Measurements from ENCODE around the gene ZNF611.
"Not testable (repeated sequence)": the region's sequence is repeated elsewhere in the genome, so short reads cannot be mapped to it uniquely, and the experiment has no call there.

ZNF611 gene

GRCh38 chr19:52695996-52696395 is 38.8 kb downstream of the ZNF611 start:
- no peak for TF ChIP-seq POLR2A (IDR thresholded peaks at IDR 0.05; ENCODE audit: low read depth, low read length)
- FAIRE-seq (no peak), DNase-seq (ENCODE audit: insufficient read length, low spot score) (no peak)

DNA sequence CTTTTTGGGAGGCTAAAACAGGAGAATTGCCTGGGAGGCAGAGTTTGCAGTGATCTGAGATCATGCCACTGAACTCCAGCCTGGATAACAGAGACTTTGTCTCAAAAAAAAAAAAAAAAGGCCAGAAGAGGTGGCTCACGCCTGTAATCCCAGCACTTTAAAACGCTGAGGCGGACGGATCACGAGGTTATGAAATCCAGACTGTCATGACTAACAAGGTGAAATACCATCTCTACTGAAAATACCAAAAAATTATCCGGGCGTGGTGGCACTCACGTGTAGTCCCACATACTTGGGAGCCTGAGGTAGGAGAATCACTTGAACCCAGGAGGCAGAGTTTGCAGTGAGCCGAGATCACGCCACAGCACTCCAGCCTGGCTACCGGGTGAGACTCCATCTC is 39.9 kb downstream of the ZNF611 start:
- FAIRE-seq (no peak), DNase-seq (ENCODE audit: insufficient read length, low spot score) (no peak)
- TF ChIP-seq POLR2A (IDR thresholded peaks at IDR 0.05; ENCODE audit: low read depth, low read length) = no peak

- not testable (repeated sequence) for FAIRE-seq; DNase-seq (ENCODE audit: insufficient read length, low spot score)
These were observed 40.6 kb downstream of the ZNF611 start for GRCh38 chr19:52694281-52694680.

DNA sequence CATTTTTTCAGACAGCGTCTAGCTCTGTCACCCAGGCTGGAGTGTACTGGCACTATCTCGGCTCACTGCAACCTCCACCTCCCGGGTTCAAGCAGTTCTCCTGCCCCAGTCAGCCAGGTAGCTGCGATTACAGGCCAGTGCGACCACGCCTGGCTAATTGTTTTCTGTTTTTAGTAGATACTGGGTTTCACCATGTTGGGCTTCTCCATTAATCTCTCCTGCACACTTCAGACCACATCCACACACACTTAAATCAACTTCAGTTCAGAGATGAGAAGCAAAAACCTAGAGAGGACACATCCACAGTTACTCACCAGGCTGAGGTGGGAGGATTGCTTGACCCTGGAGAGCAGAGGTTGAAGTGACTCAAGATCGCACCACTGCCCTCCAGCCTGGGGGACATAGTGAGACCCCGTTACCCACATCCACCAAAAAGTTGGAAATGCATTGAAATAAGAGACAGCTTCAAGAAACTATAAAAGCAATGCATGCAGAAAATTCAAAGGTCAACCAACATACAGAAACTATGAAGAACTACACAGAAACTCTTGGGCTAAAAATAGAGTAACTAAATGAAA is 42.3 kb downstream of the ZNF611 start:
- FAIRE-seq = no peak

DNA sequence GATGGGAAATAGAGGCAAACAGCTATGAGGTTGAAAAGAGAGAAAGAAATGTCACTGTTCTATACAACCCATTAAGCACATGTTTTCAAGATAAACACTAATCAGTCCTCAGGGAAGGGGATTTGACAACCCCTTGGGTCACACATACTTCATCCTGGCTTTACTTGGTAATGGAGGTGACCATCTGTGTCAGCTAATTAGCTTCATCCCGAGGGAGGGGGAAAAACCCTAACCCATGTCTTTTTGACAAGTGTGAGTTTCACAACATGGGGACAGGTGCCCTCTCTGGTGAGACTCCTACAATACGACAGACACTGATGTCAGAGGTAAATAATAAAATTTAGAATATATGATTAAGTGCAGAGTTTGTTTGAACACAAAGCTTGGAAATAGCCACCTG is 43.1 kb downstream of the ZNF611 start:
- FAIRE-seq = no peak
- no peak for DNase-seq (ENCODE audit: insufficient read length, low spot score)
- no peak for TF ChIP-seq POLR2A (IDR thresholded peaks at IDR 0.05; ENCODE audit: low read depth, low read length)

More for the DNA sequence above, 42.3 kb downstream of the ZNF611 start:
- TF ChIP-seq POLR2A (IDR thresholded peaks at IDR 0.05; ENCODE audit: low read depth, low read length) = no peak
- DNase-seq (ENCODE audit: insufficient read length, low spot score) = no peak

DNA sequence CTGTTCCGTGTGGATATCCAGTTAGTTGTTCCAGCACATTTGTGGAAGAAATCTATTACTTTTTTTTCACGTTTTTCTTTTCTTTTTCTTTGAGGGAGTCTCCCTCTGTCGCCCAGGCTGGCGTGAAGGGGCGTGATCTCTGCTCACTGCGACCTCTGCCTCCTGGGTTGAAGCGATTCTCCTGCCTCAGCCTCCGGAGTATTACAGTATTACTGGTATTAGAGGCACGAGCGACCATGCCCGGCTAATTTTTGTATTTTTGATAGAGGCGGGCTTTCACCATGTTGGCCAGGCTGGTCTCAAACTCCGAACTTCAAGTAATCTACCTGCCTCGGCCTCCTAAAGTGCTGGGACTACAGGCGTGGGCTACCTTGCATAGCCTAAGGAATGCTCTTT is 43.6 kb downstream of the ZNF611 start:
- DNase-seq (ENCODE audit: insufficient read length, low spot score) (no peak), FAIRE-seq (no peak)
- no peak for TF ChIP-seq POLR2A (IDR thresholded peaks at IDR 0.05; ENCODE audit: low read depth, low read length)

- FAIRE-seq = no peak
- peak; percentile 84 for TF ChIP-seq POLR2A (IDR thresholded peaks at IDR 0.05; ENCODE audit: low read depth, low read length)
- DNase-seq (ENCODE audit: insufficient read length, low spot score) = peak; percentile 79
These were observed 44.3 kb downstream of the ZNF611 start for GRCh38 chr19:52690369-52691214.

DNA sequence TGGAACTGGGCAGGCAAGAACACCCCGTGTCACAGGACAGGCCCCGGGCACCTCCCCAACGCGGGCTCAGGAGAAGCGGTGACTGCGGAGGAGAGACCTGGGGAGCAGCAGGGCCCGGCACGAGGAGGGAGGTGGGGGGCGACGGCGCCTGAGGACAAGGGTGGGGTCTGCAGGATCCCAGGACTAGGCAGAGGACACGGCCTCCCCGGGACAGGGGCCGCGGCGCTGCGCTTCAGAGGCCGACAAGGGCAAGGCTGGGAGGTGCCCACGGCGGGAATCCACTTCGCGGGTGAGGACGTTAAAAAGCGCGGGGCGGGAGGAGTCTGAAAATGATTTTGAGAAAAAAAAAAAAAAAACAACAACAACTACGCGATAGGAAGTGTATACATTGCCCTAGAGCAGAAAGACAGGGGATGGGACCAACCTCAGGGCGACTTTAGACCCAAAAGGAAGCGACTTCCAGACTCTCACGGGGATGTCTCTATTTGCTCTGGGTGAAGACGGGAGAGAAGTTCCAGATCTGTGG is 44.9 kb downstream of the ZNF611 start:
- DNase-seq (ENCODE audit: insufficient read length, low spot score) (no peak), FAIRE-seq (no peak)
- TF ChIP-seq POLR2A (IDR thresholded peaks at IDR 0.05; ENCODE audit: low read depth, low read length) = peak; percentile 17; the same call in 1 of the 2 replicates

DNA sequence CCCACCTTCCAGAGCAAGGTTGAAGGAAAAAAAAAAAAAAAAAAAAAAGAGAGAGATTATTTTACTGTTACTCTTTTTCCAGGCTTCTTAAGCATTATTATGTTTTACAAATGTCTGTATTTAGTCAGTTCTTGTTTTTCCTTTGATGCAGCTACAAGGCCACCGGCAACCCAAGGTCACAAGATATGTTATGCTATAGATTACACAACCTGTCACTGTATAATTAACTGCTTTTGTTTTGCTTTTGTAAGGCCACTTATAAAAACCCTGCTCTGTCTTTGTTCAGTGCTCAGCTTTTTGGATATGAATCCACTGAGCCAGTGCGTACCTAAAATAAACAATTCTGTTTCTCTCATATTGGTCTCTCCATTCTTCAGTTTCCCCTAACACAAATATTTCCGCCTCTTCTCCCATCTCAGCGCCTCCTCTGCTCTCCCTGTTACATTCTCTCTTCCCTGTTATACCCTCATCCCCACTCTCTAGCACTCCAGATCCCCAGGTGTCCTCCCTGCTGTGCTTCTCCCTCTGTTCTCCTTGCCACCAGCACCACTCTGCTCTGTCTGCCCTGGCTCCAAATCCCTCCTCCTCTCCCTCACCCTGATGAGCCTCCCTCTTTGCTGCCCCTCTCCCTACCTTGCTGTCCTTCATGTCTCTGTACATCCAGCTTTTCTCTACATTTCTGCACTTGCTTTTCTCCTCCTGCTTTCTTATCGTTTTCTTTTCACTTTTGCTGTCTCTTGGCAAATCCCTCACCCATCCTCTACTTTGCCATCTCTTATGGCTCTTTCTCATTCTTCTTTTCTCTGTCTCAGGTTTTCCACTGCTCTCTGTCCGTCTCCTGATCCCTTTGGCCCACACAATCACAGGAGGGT is 45.7 kb downstream of the ZNF611 start:
- not testable (repeated sequence) for FAIRE-seq; DNase-seq (ENCODE audit: insufficient read length, low spot score)

GRCh38 chr19:52688335-52688734 is 46.5 kb downstream of the ZNF611 start:
- FAIRE-seq = no peak
- DNase-seq (ENCODE audit: insufficient read length, low spot score) = no peak
- no peak for TF ChIP-seq POLR2A (IDR thresholded peaks at IDR 0.05; ENCODE audit: low read depth, low read length)

GRCh38 chr19:52687684-52688083 is 47.2 kb downstream of the ZNF611 start:
- TF ChIP-seq POLR2A (IDR thresholded peaks at IDR 0.05; ENCODE audit: low read depth, low read length) = no peak
- DNase-seq (ENCODE audit: insufficient read length, low spot score) (no peak), FAIRE-seq (no peak)

GRCh38 chr19:52685811-52686210 is 49.0 kb downstream of the ZNF611 start:
- no peak for DNase-seq (ENCODE audit: insufficient read length, low spot score)
- no peak for FAIRE-seq
- TF ChIP-seq POLR2A (IDR thresholded peaks at IDR 0.05; ENCODE audit: low read depth, low read length) = no peak

DNA sequence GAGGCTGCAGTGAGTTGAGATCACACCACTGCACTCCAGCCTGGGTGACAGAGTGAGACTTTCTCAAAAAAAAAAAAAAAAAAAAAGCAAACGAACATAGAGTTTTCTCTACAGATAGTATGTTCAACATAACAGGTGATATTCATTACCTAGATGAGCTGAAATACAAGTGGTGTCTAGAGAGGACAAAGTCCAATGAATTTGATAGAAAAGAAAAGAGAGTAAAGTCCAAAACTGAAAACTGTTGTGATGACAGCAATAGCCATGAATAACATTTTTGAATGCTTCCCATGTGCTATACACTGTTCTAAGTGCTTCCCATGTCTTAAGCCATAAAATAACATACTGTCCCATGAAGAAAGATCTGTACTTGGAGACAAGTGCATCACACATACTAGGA is 53.6 kb downstream of the ZNF611 start:
- not testable (repeated sequence) for DNase-seq (ENCODE audit: insufficient read length, low spot score); FAIRE-seq

GRCh38 chr19:52679598-52679997 is 55.2 kb downstream of the ZNF611 start:
- no peak for DNase-seq (ENCODE audit: insufficient read length, low spot score)
- no peak for FAIRE-seq
- TF ChIP-seq POLR2A (IDR thresholded peaks at IDR 0.05; ENCODE audit: low read depth, low read length) = no peak

- not testable (repeated sequence) for FAIRE-seq; DNase-seq (ENCODE audit: insufficient read length, low spot score)
These were observed 59.6 kb downstream of the ZNF611 start for GRCh38 chr19:52675239-52675638.

All from H54 (cell line).